Stimulated activated CD4-positive, alpha-beta T cell treated with anti-CD3 and anti-CD28 coated beads, Interleukin-12 subunit alpha, Interleukin-12 subunit beta, amount 100 ng/mL, for 48 hours (primary cell): ENCODE data around the gene CRYGS.
"Not testable (repeated sequence)": the region's sequence is repeated elsewhere in the genome, so short reads cannot be mapped to it uniquely, and the experiment has no call there.

Experiments used
- DNase-seq, 3 donors: peaks; one replicate each; pipeline ENCODE4 v3.0.0-alpha.2; 2020; ENCODE audit warnings: low read depth in 2 of 3, low spot score in 1 of 3

Gene CRYGS

GRCh38 chr3:186564586-186564985, 20.4 kb upstream of the CRYGS start:
- no peak for DNase-seq

GRCh38 chr3:186552408-186553031, 8.3 kb upstream of the CRYGS start:
- DNase-seq, result no peak

- DNase-seq, result no peak
These were observed 7.2 kb upstream of the CRYGS start for GRCh38 chr3:186551387-186551786.

GRCh38 chr3:186549497-186549896, 5.3 kb upstream of the CRYGS start:
- DNase-seq, result no peak

GRCh38 chr3:186540835-186541226, 3.3 kb downstream of the CRYGS start:
- DNase-seq, result no peak

- peak; percentile 67 to 88 (median 69) for DNase-seq
These were observed 3.9 kb downstream of the CRYGS start for GRCh38 chr3:186540221-186540834.

- no peak for DNase-seq
These were observed 5.4 kb downstream of the CRYGS start for GRCh38 chr3:186538779-186539178.

GRCh38 chr3:186536883-186537844, 7.0 kb downstream of the CRYGS start:
- no peak for DNase-seq

GRCh38 chr3:186534113-186534669, 10.0 kb downstream of the CRYGS start:
- DNase-seq, result peak in 2 of 3 donors; percentile 39 to 58

- no peak for DNase-seq
These were observed 11.5 kb downstream of the CRYGS start for GRCh38 chr3:186532598-186533072.

GRCh38 chr3:186531694-186532093, 12.5 kb downstream of the CRYGS start:
- DNase-seq, result not testable (repeated sequence)

GRCh38 chr3:186530415-186530814, 13.8 kb downstream of the CRYGS start:
- no peak for DNase-seq

- no peak for DNase-seq
These were observed 14.8 kb downstream of the CRYGS start for GRCh38 chr3:186529201-186529999.

GRCh38 chr3:186526256-186526606, 17.9 kb downstream of the CRYGS start:
- DNase-seq, result no peak

- no peak for DNase-seq
These were observed 18.6 kb downstream of the CRYGS start for GRCh38 chr3:186525369-186526255.

- DNase-seq, result no peak
These were observed 19.6 kb downstream of the CRYGS start for GRCh38 chr3:186524616-186525015.

- DNase-seq, result no peak
These were observed 20.7 kb downstream of the CRYGS start for GRCh38 chr3:186523434-186523833.

GRCh38 chr3:186523022-186523421, 21.2 kb downstream of the CRYGS start:
- no peak for DNase-seq

GRCh38 chr3:186520957-186521842, 23.0 kb downstream of the CRYGS start:
- peak in 1 of 3 donors; percentile 53 for DNase-seq
